Astrocyte of the spinal cord (primary cell): ENCODE results near the gene TAS1R2.
"Not testable (repeated sequence)": the region's sequence is repeated elsewhere in the genome, so short reads cannot be mapped to it uniquely, and the experiment has no call there.

Source experiments
- DNase-seq: peaks from one replicate; pipeline ENCODE4 v3.0.0; 2011; ENCODE audit warnings: low read depth, low spot score
- H3K4me3 ChIP-seq: 2 replicates; pipeline ENCODE4 v1.5.1; 2011; ENCODE audit warnings: low read depth, mild to moderate bottlenecking, low read length, moderate library complexity
- in situ Hi-C: cut with HindIII; loops from 2 replicates; pipeline ENCODE4 v1.10.0; 2017; ENCODE audit warnings: low sequenced_read_pairs
- TF ChIP-seq, protein P1 (sequence below): IDR thresholded peaks from 2 replicates; pipeline ENCODE4 v1.5.1; 2012; ENCODE audit warnings: low read depth, mild to moderate bottlenecking, low read length, inconsistent platforms

The TAS1R2 gene

DNA sequence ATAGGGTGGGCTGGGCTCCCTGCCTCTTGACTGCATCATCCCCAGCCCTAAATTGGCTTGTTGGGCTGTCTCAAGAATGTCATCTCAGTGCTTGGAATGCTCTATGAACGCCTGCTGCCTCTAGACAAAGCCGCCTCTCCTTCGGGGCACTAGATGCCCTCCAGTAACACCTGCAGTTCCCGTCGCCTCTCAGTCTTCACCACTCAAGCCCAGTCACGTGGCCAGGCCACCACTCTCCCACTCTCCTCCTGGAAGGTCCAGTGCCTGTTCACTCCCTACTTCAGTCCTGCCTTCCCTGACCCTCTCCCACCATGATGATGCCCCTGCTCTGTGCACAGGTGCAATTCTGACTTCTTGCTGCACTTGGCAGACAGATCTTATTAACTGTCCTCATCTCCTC is 7.0 kb downstream of the TAS1R2 start:
- in situ Hi-C loops = no loop called here
- TF ChIP-seq, protein P1, sequence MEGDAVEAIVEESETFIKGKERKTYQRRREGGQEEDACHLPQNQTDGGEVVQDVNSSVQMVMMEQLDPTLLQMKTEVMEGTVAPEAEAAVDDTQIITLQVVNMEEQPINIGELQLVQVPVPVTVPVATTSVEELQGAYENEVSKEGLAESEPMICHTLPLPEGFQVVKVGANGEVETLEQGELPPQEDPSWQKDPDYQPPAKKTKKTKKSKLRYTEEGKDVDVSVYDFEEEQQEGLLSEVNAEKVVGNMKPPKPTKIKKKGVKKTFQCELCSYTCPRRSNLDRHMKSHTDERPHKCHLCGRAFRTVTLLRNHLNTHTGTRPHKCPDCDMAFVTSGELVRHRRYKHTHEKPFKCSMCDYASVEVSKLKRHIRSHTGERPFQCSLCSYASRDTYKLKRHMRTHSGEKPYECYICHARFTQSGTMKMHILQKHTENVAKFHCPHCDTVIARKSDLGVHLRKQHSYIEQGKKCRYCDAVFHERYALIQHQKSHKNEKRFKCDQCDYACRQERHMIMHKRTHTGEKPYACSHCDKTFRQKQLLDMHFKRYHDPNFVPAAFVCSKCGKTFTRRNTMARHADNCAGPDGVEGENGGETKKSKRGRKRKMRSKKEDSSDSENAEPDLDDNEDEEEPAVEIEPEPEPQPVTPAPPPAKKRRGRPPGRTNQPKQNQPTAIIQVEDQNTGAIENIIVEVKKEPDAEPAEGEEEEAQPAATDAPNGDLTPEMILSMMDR = no peak
- no peak for DNase-seq
- no peak overlapping the region for H3K4me3 ChIP-seq

DNA sequence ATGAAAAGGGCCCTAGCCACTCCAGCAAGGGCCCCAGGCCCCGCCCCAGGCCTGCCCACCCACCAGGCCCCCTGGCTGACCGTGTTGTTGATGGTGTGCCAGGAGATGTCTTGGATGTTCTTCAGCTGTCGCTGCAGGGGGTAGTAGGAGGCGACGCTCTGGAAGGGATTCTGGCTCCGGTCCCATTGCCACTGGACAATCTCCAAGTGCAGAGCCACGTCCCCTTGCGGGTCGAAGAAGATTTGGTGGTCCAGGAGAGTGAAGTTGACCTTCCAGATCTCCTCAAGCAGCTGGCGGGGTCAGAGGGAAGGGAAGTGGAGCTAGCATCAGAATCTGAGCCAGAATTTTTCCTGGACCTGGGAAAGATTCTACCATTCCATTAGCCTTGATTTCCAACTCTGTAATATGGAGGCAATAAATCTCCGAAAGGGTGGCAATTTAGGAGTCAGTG is 10.2 kb downstream of the TAS1R2 start:
- TF ChIP-seq, protein P1 = no peak
- no peak overlapping the region for H3K4me3 ChIP-seq
- in situ Hi-C loops = no loop called here
- no peak for DNase-seq

DNA sequence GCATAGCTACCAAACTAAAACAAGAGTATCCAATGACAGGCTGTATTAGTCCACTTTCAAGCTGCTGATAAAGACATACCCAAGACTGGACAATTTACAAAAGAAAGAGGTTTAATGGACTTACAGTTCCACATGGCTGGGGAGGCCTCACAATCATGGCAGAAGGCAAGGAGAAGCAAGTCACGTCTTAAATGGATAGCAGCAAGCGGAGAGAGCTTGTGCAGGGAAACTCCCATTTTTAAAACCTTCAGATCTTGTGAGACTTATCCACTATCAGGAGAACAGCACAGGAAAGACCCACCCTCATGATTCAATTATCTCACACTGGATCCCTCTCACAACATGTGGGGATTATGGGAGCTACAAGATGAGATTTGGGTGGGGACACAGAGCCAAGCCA is 11.7 kb downstream of the TAS1R2 start:
- DNase-seq, in situ Hi-C loops, H3K4me3 ChIP-seq: not testable (repeated sequence)

DNA sequence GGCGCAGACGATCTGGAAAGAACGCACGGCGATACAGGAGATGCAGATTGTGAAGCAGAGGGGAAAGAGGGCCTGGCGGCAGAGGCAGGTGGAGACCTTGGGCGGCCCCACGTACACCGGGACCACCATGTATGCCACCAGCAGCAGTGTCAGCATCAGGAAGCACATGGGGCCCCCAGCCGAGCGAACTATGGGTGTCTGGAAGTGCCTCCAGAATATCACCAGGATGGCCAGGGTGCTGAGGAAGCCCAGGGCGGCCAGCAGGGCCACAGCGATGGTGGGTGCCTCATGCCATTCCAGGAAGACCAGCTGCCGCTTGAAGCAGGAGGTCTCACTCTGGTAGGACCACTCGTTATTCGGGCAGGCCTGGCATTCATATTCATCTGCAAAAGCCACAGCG is 19.3 kb downstream of the TAS1R2 start:
- TF ChIP-seq, protein P1 = no peak
- no peak for DNase-seq
- in situ Hi-C loops = no loop called here
- no peak overlapping the region for H3K4me3 ChIP-seq

DNA sequence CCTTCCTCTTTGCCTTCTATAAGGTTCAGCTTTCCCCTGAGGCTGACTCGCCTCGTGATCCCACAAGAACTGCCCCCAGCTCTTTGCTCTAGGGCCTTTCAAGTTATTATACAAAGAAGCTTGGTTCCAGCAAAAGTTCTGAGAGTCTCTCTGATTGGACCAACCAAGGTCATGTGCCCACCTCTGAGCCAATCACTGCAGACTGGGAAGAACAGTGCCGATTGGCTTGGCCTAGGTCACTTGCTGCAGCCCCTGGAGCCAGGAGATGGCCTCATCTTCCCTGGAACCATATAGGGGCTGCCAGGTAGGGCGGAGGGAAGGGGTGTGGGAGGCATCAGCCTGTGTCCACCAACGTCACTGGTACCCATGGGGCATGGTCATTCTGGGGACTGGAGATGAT is 22.8 kb downstream of the TAS1R2 start:
- no peak for DNase-seq
- H3K4me3 ChIP-seq = no peak overlapping the region
- in situ Hi-C loops = no loop called here
- TF ChIP-seq, protein P1 = no peak

DNA sequence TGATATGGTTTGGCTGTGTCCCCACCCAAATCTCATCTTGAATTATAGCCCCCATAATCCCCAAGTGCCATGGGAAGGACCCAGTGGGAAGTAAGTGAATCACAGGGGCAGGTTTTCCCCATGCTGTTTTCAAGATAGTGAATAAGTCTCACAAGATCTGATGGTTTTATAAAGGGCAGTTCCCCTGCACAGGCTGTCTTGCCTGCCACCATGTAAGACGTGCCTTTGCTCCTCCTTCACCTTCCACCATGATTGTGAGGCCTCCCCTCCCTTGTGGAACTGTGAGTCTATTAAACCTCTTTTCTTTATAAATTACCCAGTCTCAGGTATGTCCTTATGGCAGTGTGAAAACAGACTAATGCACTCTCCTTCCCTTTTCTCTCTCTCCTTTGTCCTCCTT is 27.1 kb downstream of the TAS1R2 start:
- in situ Hi-C loops, H3K4me3 ChIP-seq, DNase-seq: not testable (repeated sequence)

DNA sequence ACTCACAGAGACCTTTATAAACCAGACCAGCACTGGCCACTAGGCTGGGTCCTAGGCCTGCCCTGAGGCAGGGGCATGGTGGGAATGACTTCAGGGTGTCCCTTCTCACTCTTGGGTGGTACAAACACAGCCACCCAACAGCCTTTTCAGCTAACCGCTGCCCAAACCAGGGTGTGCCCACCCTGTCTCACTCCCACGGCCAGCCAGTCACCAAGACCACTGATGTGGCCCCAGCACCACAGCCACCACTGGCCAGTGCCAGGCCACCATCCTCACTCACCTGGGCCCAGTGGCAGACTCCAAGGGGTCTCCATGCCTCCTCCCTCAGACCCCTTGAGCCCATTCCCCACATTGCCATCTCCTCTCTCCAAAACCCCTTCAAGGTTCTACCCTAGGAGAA is 27.8 kb downstream of the TAS1R2 start:
- TF ChIP-seq, protein P1 = no peak
- in situ Hi-C loops = no loop called here
- H3K4me3 ChIP-seq = no peak overlapping the region
- no peak for DNase-seq

DNA sequence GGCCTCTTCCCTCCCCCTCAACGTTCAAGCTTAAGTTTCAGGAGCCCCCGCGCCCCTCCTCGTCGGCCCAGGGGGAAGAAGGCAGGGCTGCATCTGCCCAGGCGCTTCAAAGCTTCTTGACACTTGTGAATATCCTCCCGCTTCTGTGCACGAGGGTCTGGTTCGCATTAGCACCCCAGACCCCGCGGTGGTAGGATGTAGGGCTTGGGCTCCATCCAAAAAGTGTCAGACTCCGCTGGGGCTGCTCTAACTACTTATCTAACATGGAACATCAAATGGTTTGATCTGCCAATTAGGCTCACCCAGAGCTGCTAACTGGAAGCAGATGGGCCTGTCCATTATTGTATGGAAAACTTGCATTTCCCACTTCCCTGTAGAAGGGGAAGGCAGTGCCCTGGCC is 28.9 kb downstream of the TAS1R2 start:
- H3K4me3 ChIP-seq = no peak overlapping the region
- TF ChIP-seq, protein P1 = no peak
- in situ Hi-C loops = no loop called here
- no peak for DNase-seq
